ENCODE data around the gene VPS37D.

The VPS37D gene

DNA sequence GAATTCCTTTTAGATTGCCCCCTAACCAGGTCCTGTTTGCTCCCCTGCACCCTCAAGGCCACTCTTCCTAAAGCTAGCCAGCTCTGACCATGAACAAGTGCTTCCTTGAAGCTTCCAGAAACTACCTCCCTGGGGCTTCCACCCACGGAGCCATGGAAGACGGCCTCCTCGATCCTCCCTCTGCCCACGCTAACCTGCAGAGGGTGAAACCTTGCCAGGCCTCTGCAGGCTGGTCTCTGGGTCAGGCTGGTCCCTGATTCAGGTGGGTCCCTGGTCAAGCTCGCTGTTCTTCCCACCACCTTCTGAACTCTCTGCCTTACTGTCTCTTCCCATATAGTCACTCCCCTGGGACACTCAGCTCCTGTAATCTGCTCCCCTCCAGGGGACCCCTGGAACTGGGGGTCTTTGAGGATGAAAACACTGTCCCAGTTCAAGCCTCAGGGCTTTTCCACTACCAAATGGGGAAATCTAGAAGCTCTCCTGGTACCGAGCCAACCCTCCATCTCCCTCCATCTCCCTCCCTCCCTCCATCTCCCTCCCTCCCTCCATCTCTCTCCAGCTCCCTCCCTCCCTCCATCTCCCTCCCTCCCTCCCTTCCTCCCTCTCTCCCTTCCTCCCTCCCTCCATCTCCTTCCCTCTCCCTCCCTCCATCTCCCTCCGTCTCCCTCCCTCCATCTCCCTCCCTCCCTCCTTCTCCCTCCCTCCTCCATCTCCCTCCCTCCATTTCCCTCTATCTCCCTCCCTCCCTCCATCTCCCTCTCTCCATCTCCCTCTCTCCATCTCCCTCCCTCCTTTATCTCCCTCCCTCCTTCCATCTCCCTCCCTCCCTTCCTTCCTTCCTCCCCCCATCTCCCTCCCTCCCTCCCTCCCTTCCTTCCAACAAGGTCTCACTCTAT is 46.2 kb upstream of the VPS37D start:
- H3K9me2 ChIP-seq (replicated peaks; ENCODE audit: insufficient read depth, low read length): no peaks in the 10 kb centered on the region
- no peak overlapping the region for H2AFZ ChIP-seq (ENCODE audit: low read length)
- TF ChIP-seq EZH2 (optimal IDR thresholded peaks at IDR 0.05; ENCODE audit: low read depth, low read length): no peak
- TF ChIP-seq EZH2phosphoT487 (IDR thresholded peaks at IDR 0.05; ENCODE audit: low read length): no peak
- TF ChIP-seq, protein P1, sequence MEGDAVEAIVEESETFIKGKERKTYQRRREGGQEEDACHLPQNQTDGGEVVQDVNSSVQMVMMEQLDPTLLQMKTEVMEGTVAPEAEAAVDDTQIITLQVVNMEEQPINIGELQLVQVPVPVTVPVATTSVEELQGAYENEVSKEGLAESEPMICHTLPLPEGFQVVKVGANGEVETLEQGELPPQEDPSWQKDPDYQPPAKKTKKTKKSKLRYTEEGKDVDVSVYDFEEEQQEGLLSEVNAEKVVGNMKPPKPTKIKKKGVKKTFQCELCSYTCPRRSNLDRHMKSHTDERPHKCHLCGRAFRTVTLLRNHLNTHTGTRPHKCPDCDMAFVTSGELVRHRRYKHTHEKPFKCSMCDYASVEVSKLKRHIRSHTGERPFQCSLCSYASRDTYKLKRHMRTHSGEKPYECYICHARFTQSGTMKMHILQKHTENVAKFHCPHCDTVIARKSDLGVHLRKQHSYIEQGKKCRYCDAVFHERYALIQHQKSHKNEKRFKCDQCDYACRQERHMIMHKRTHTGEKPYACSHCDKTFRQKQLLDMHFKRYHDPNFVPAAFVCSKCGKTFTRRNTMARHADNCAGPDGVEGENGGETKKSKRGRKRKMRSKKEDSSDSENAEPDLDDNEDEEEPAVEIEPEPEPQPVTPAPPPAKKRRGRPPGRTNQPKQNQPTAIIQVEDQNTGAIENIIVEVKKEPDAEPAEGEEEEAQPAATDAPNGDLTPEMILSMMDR (IDR thresholded peaks at IDR 0.05; ENCODE audit: low read length): no peak
- H3K4me1 ChIP-seq (ENCODE audit: low read length): no peaks in the 10 kb centered on the region
- no peaks in the 10 kb centered on the region for H3F3A ChIP-seq (ENCODE audit: insufficient read depth, low read length)
- no peaks in the 10 kb centered on the region for H4K20me1 ChIP-seq (ENCODE audit: insufficient read depth, low read length)
- no peaks in the 10 kb centered on the region for H3K9me3 ChIP-seq (replicated peaks; ENCODE audit: insufficient read depth, low read length)
- no peak overlapping the region for H3K4me3 ChIP-seq (ENCODE audit: low read length)
- H3K79me2 ChIP-seq (ENCODE audit: low read length): no peaks in the 10 kb centered on the region
- H3K9ac ChIP-seq (ENCODE audit: low read length): no peak overlapping the region
- DNase-seq: no peak
- H3K36me3 ChIP-seq (replicated peaks; ENCODE audit: insufficient read depth, low read length): no peaks in the 10 kb centered on the region
- no peak overlapping the region for H3K27ac ChIP-seq (ENCODE audit: low read length)
- peaks cover 37% of the 10 kb centered on the region for H3K27me3 ChIP-seq (replicated peaks; ENCODE audit: insufficient read depth, low read length)
- no peak overlapping the region for H3K4me2 ChIP-seq (ENCODE audit: low read depth, low read length)

- Histone ChIP-seq H3K36me3 (replicated peaks; ENCODE audit: insufficient read depth, low read length) (no peaks in the 10 kb centered on the region), H3K9me3 (replicated peaks; ENCODE audit: insufficient read depth, low read length) (no peaks in the 10 kb centered on the region), H3K4me2 (ENCODE audit: low read depth, low read length) (no peak overlapping the region), H3K4me3 (ENCODE audit: low read length) (no peak overlapping the region), H3F3A (ENCODE audit: insufficient read depth, low read length) (no peaks in the 10 kb centered on the region), H4K20me1 (ENCODE audit: insufficient read depth, low read length) (no peaks in the 10 kb centered on the region), H2AFZ (ENCODE audit: low read length) (no peak overlapping the region), H3K27ac (ENCODE audit: low read length) (no peak overlapping the region), H3K27me3 (replicated peaks; ENCODE audit: insufficient read depth, low read length) (peaks cover 42% of the 10 kb centered on the region), H3K9ac (ENCODE audit: low read length) (no peak overlapping the region), H3K4me1 (ENCODE audit: low read length) (no peaks in the 10 kb centered on the region), H3K79me2 (ENCODE audit: low read length) (no peaks in the 10 kb centered on the region), H3K9me2 (replicated peaks; ENCODE audit: insufficient read depth, low read length) (no peaks in the 10 kb centered on the region)
- DNase-seq: no peak
- TF ChIP-seq, protein P1 (IDR thresholded peaks at IDR 0.05; ENCODE audit: low read length): no peak
- TF ChIP-seq EZH2phosphoT487 (IDR thresholded peaks at IDR 0.05; ENCODE audit: low read length): no peak
- TF ChIP-seq EZH2 (optimal IDR thresholded peaks at IDR 0.05; ENCODE audit: low read depth, low read length): no peak
These were observed 45.1 kb upstream of the VPS37D start for GRCh38 chr7:73622527-73622908.

- Histone ChIP-seq H2AFZ (ENCODE audit: low read length) (no peak overlapping the region), H3K79me2 (ENCODE audit: low read length) (no peaks in the 10 kb centered on the region), H3K27ac (ENCODE audit: low read length) (no peak overlapping the region), H3K4me2 (ENCODE audit: low read depth, low read length) (no peak overlapping the region), H3K9me2 (replicated peaks; ENCODE audit: insufficient read depth, low read length) (no peaks in the 10 kb centered on the region), H3K27me3 (replicated peaks; ENCODE audit: insufficient read depth, low read length) (peaks cover 49% of the 10 kb centered on the region), H3K4me1 (ENCODE audit: low read length) (no peaks in the 10 kb centered on the region), H3K9ac (ENCODE audit: low read length) (no peak overlapping the region), H3F3A (ENCODE audit: insufficient read depth, low read length) (no peaks in the 10 kb centered on the region), H3K9me3 (replicated peaks; ENCODE audit: insufficient read depth, low read length) (no peaks in the 10 kb centered on the region), H3K4me3 (ENCODE audit: low read length) (no peak overlapping the region), H4K20me1 (ENCODE audit: insufficient read depth, low read length) (no peaks in the 10 kb centered on the region), H3K36me3 (replicated peaks; ENCODE audit: insufficient read depth, low read length) (no peaks in the 10 kb centered on the region)
- TF ChIP-seq, protein P1 (IDR thresholded peaks at IDR 0.05; ENCODE audit: low read length): no peak
- TF ChIP-seq EZH2phosphoT487 (IDR thresholded peaks at IDR 0.05; ENCODE audit: low read length) (no peak), EZH2 (optimal IDR thresholded peaks at IDR 0.05; ENCODE audit: low read depth, low read length) (no peak)
- DNase-seq: no peak
These were observed 44.5 kb upstream of the VPS37D start for GRCh38 chr7:73622909-73623797.
